Skeletal muscle tissue (tissue), 4 donors: ENCODE data around the gene ABTB1. TPM values are rescaled to one million over a fixed set of nuclear protein-coding genes. Genes with fewer than 3 reads are reported as not detected.

Experiments
- H3K27ac ChIP-seq: one replicate; pipeline ENCODE4 v1.7.0; 2013; ENCODE audit warnings: mild to moderate bottlenecking, low read depth, low read length, inconsistent platforms
- H3K27me3 ChIP-seq, 3 donors: one replicate each; pipeline ENCODE4 v1.7.0; 2013; ENCODE audit warnings: low read length in 3 of 3; ENCODE audit not compliant: control insufficient read depth in 3 of 3, insufficient read depth in 3 of 3
- H3K36me3 ChIP-seq, 3 donors: one replicate each; pipeline ENCODE4 v1.7.0; 2013; ENCODE audit warnings: low read length in 3 of 3; ENCODE audit not compliant: control insufficient read depth in 3 of 3, insufficient read depth in 3 of 3
- H3K4me1 ChIP-seq, 3 donors: one replicate each; pipeline ENCODE4 v1.7.0; 2013; ENCODE audit warnings: low read length in 3 of 3, mild to moderate bottlenecking in 3 of 3; ENCODE audit not compliant: control insufficient read depth in 3 of 3, insufficient read depth in 3 of 3
- H3K4me3 ChIP-seq, 3 donors: one replicate each; pipeline ENCODE4 v1.7.0; 2013; ENCODE audit warnings: low read length in 3 of 3
- H3K9ac ChIP-seq, 3 donors: one replicate each; pipeline ENCODE4 v1.7.0; 2013; ENCODE audit warnings: low read length in 3 of 3, mild to moderate bottlenecking in 3 of 3, moderate library complexity in 2 of 3, low read depth in 1 of 3
- H3K9me3 ChIP-seq, 3 donors: one replicate each; pipeline ENCODE4 v1.7.0; 2013; ENCODE audit warnings: low read length in 3 of 3; ENCODE audit not compliant: control insufficient read depth in 3 of 3
- total RNA-seq: library from RNA; depleted of rRNA; stranded (reverse); fragments of >200 nt; gene quantifications from one replicate; pipeline ENCODE4 v1.2.3, GENCODE V29; 2014
- donor health status: Osteomylitis.

The ABTB1 gene
- total RNA-seq, 1 donor from 2014 or later = 6.3 TPM

- Histone ChIP-seq H3K4me3 (no peak overlapping the region), H3K9me3 (no peaks in the 10 kb centered on the region), H3K36me3 (no peaks in the 10 kb centered on the region), H3K27me3 (peaks cover 4 to 10% (median 5%) of the 10 kb centered on the region in 3 donors), H3K4me1 (peaks cover 6 to 9% (median 8%) of the 10 kb centered on the region in 3 donors), H3K27ac (no peak overlapping the region), H3K9ac (no peak overlapping the region)
Observed at GRCh38 chr3:127634653-127635052, 38.1 kb upstream of the ABTB1 start.

- Histone ChIP-seq H3K9ac (no peak overlapping the region), H3K27ac (no peak overlapping the region), H3K4me1 (no peaks in the 10 kb centered on the region), H3K4me3 (no peak overlapping the region), H3K36me3 (no peaks in the 10 kb centered on the region), H3K9me3 (no peaks in the 10 kb centered on the region), H3K27me3 (peaks cover 0 to 5% (median 0%) of the 10 kb centered on the region in 3 donors)
Observed at GRCh38 chr3:127637546-127637945, 35.2 kb upstream of the ABTB1 start.

GRCh38 chr3:127637971-127638370 lies 34.8 kb upstream of the ABTB1 start:
- Histone ChIP-seq H3K4me1 (no peaks in the 10 kb centered on the region), H3K27ac (no peak overlapping the region), H3K36me3 (no peaks in the 10 kb centered on the region), H3K27me3 (peaks cover 0 to 5% (median 0%) of the 10 kb centered on the region in 3 donors), H3K9me3 (no peaks in the 10 kb centered on the region), H3K9ac (no peak overlapping the region), H3K4me3 (no peak overlapping the region)

- no peak overlapping the region for H3K27ac ChIP-seq
- peaks cover 0 to under 1% (median 0%) of the 10 kb centered on the region in 3 donors for H3K36me3 ChIP-seq
- H3K4me1 ChIP-seq = no peaks in the 10 kb centered on the region
- no peak overlapping the region for H3K4me3 ChIP-seq
- H3K9me3 ChIP-seq = no peaks in the 10 kb centered on the region
- H3K27me3 ChIP-seq = peaks cover 0 to 5% (median 0%) of the 10 kb centered on the region in 3 donors
- H3K9ac ChIP-seq = no peak overlapping the region
Observed at GRCh38 chr3:127639173-127640041, 33.3 kb upstream of the ABTB1 start.

GRCh38 chr3:127640042-127640355 lies 32.8 kb upstream of the ABTB1 start:
- H3K36me3 ChIP-seq = peaks cover 0 to 4% (median 0%) of the 10 kb centered on the region in 3 donors

GRCh38 chr3:127644641-127645370 lies 27.9 kb upstream of the ABTB1 start:
- no peaks in the 10 kb centered on the region for H3K4me1 ChIP-seq
- no peaks in the 10 kb centered on the region for H3K27me3 ChIP-seq
- no peaks in the 10 kb centered on the region for H3K9me3 ChIP-seq
- H3K36me3 ChIP-seq = peaks cover 0 to 7% (median 0%) of the 10 kb centered on the region in 3 donors
- H3K4me3 ChIP-seq = no peak overlapping the region
- H3K27ac ChIP-seq = no peak overlapping the region
- H3K9ac ChIP-seq = no peak overlapping the region

More at GRCh38 chr3:127640042-127640355, 32.8 kb upstream of the ABTB1 start:
- Histone ChIP-seq H3K27ac (no peak overlapping the region), H3K4me3 (no peak overlapping the region), H3K27me3 (peaks cover 0 to 5% (median 0%) of the 10 kb centered on the region in 3 donors), H3K4me1 (no peaks in the 10 kb centered on the region), H3K9me3 (no peaks in the 10 kb centered on the region), H3K9ac (no peak overlapping the region)

GRCh38 chr3:127645371-127646015 lies 27.3 kb upstream of the ABTB1 start:
- Histone ChIP-seq H3K4me3 (no peak overlapping the region), H3K36me3 (peaks cover 0 to 7% (median 0%) of the 10 kb centered on the region in 3 donors)

GRCh38 chr3:127646501-127647046 lies 26.2 kb upstream of the ABTB1 start:
- Histone ChIP-seq H3K27me3 (no peaks in the 10 kb centered on the region), H3K27ac (no peak overlapping the region), H3K36me3 (peaks cover 0 to 7% (median 0%) of the 10 kb centered on the region in 3 donors), H3K9ac (no peak overlapping the region), H3K9me3 (no peaks in the 10 kb centered on the region), H3K4me1 (no peaks in the 10 kb centered on the region), H3K4me3 (no peak overlapping the region)

More at GRCh38 chr3:127645371-127646015, 27.3 kb upstream of the ABTB1 start:
- H3K9me3 ChIP-seq = no peaks in the 10 kb centered on the region
- no peak overlapping the region for H3K27ac ChIP-seq
- H3K9ac ChIP-seq = no peak overlapping the region
- H3K4me1 ChIP-seq = no peaks in the 10 kb centered on the region
- no peaks in the 10 kb centered on the region for H3K27me3 ChIP-seq

GRCh38 chr3:127647166-127647844 lies 25.4 kb upstream of the ABTB1 start:
- Histone ChIP-seq H3K27ac (no peak overlapping the region), H3K9me3 (no peaks in the 10 kb centered on the region), H3K9ac (no peak overlapping the region), H3K36me3 (peaks cover 0 to 7% (median 0%) of the 10 kb centered on the region in 3 donors), H3K27me3 (no peaks in the 10 kb centered on the region), H3K4me3 (no peak overlapping the region), H3K4me1 (peaks cover 0 to 1% (median under 1%) of the 10 kb centered on the region in 3 donors)
